HG02642 (cell line): ENCODE data around the gene PCED1A.
A peak's percentile ranks its signal among the peaks of the same experiment; 100 is the strongest.

Experiments
- ATAC-seq: cut with Tn5 transposase; IDR thresholded peaks from one replicate; pipeline ENCODE4 v1.9.1; 2021; ENCODE audit warnings: mild to moderate bottlenecking; ENCODE audit not compliant: unreplicated experiment, poor library complexity

The PCED1A gene

DNA sequence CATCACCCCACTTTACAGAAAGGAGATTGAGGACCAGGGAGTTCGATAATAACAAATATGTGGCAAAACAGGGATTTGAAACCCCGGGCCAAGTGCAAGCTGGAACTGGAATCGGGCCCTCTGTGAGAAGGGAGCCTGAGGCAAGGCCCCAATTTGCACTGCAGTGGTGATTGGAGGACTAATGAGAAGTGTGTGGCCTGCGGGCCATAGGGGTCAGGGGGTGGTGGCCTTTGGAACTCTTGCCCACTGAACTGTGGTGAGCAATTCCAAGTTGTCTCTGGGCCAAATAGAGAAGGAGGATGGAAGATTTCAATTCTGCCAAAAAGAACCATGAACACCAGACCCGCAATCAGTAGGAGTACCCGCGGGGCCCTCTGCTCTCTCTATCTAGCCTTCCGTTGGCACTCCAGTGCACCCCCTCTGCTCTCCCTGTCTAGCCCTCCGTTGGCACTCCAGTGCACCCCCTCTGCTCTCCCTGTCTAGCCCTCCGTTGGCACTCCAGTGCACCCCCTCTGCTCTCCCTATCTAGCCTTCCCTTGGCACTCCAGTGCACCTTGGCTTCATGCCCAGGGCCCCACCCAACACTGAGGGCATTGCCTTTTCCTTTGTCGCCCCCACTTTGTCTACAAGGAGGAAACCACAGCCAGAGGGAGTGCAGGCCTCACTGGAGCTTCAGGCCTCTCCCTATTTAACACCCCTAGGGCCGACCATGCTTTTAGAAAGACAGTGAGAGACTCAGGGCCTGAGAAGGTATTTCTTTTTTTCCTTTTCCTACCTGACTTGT is 26.8 kb upstream of the PCED1A start:
- no peak for ATAC-seq

DNA sequence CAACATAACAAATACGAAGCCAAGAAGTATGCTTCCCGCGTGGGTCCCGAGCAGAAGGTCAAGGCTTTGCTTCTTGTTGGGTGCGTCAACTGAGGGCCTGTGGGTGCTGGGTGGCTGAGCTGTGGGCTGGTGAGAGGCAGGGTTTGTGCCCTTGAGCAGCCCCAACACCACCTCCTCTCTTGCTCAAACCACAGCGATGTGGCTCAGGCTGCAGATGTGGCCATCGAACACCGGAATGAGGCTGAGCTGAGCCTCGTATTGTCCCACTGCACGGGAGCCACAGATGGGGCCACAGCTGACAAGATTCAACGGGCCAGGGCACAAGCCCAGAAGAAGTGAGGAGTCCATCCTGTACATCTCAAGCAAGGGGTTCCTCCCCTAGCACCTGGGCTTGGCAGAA is 25.8 kb upstream of the PCED1A start:
- no peak for ATAC-seq

DNA sequence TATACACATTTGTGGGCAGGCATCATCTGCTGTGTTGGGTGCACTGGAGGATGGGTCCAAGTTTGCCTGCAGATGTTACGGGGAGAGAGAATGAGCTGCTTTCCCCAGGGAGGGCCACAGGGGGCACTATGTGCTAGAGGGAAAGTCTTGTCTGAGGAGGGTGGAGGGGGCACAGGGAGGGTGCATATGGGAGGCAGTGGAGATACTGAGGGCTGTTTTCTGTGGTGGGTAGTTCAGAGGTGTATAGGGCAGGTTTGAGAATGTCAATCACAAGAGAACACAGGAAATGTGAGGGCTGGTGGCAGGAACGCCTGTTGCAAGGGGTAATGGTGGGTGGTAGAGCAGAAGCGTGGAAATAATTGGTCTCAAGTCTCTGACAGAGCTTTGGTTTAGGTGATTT is 25.2 kb upstream of the PCED1A start:
- no peak for ATAC-seq

DNA sequence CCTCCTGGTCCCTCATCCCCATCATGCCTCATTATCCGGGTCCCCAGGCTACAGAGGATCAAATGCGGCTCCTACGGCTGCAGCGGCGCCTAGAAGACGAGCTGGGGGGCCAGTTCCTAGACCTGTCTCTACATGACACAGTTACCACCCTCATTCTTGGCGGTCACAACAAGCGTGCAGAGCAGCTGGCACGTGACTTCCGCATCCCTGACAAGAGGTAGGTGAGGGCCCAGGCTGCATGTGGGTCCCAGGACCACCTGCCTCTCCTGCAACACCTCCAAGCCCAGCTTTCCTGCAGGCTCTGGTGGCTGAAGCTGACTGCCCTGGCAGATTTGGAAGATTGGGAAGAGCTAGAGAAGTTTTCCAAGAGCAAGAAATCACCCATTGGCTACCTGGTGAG is 24.6 kb upstream of the PCED1A start:
- ATAC-seq, result no peak

DNA sequence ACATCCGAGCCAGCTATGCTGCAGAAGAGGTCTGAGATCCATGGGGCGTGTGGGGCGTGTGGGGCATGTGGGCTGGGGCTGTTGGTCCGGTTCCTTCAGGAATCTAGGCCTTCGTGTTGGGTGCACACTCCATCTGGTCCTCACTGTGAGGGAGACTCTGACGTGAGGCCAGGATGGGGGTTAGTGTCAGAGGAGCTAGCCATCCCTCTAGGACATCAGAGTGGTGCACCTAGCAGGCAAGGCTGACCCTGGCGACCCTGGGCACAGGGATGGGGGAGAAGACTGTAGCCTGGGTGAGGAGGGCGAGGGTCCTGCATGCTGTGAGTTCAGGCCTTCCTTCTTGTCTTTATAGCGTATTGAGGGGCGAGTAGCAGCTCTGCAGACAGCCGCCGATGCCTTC is 24.2 kb upstream of the PCED1A start:
- no peak for ATAC-seq

DNA sequence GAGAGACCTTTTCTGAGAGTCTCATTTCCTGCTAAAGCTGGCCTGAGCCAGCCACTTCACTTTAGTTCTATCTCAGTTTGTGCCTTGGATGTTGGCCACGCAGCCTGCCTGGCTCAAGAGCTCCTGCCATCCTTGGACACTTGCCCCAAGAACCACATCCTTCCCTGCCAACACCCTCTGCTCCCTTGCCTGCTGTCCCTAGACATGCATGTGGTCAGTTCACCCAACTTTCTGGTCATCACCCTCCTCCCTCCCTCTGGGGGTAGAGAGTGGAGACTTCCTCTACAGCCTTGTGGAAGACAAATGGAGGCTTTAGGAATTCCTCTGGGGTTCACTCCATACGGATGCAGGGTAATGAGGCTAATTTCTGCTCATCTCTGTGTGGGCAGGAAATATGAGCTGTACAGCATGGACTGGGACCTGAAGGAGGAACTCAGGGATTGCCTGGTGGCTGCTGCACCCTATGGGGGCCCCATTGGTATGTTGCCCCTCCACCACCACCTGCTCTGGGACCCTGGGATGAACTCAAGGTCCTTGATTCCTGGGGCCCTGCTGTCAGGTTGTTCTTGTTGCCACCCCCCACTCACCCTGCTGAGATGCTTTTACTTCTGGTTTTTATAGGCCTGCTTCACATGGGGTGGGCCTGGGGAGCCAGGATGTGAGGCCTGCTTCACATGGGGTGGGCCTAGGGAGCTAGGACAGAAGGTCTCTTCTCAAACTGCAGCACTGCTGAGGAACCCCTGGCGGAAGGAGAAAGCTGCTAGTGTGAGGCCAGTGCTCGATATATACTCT is 19.1 kb upstream of the PCED1A start:
- no peak for ATAC-seq

DNA sequence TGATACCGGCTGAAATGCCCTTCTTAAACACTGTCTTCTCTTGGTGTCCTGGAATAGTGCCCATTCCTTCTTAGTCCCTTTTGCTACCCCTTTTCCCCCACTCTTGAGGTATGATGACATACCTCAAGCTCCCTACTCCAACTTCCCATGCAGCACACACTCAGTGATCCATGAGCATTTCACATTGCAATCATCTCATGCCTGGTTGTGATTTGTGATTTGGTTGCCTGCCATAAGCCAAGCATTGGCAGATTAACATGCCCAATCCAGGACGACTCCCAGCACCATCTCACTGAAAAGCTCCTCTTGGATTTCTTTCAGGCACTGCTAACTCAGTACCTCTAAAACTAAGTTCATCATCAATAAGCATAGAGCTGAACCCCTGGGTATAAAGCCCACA is 18.1 kb upstream of the PCED1A start:
- no peak for ATAC-seq

DNA sequence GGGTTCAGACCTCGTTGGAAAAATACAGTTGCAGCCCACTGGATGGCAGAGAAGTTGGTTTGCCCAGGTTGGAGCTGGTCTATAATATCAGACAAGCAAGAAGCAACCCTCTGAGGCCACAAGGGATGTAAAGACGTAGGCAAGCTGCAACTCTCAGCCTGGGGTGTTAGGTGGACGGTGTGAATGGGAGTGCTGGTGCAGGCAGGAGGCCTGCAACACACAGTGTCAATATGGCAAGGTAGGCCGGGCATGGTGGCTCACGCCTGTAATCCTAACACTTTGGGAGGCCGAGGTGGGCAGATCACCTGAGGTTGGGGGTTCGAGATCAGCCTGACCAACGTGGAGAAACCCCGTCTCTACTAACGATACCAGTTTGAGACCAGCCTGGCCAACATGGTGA is 10.6 kb upstream of the PCED1A start:
- ATAC-seq, result no peak

DNA sequence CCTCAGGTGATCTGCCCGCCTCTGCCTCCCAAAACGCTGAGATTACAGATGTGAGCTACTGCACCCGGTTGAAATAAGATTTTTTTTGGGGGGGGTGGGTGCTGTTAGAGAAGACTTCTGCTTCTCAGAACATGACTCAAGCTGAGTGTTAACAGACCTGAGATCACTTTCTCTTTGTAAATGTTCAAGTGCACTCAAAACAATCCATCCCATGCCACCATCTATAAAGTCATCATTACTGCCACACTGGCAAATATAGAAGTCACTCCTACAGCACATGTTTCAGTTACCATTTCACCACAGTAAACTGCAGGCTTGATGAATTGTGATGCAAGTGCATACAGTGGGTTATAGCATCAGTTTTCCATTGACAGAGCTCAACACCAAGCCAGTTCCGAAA is 9.1 kb upstream of the PCED1A start:
- ATAC-seq, result no peak

DNA sequence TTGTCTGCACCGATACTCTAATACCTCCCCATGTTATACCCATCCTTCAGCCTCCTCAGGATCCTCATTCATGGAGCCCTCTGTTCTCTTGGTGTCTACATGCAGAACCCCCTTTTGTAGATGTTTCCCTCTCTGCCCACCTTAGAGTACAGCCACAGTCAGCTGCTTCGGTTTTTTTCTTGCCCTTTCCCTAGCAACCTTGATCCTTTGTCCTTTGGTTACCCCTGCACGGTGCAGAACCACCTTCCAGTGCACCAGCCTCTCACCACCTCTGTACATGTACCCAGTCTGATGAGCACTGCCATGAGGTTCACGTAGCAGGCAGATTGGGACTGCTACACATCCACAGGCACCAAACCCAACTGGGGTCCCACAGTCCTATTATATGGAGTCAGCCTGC is 7.3 kb upstream of the PCED1A start:
- no peak for ATAC-seq

DNA sequence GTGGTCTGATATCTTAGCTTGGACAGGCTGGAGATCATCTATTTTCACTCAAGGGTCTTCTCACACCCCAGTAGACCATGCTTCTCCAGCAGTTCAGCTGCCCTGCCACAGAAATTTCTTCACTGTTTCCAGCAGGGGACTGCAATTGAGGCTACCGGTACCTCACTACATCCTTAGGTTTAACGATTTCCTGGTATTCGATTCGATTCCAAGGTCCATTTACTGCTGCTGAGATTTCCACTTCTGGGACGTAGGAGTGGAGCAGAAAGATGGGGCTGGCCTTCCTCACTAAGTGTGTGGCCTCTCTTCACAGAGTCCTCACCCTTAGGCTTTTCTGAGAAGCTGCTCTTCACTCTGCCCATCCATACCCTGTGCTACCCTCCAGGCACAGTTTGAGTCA is 6.2 kb upstream of the PCED1A start:
- no peak for ATAC-seq

DNA sequence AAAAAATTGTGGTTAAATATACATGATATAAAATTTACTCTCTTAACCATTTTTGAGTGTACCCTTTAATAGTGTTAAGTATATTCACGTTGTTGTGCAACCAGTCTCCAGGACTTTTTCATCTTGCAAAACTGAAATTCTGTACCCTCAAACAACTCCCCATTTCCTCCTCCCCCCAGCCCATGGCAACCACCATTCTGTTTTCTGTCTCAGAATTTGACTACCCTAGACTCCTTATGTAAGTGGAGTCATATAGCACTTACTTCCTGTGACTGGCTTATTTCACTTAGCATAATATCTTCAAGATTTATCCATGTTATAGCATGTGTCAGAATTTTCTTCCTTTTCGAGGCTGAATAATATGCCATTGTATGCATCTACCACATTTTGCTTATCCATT is 5.2 kb upstream of the PCED1A start:
- ATAC-seq, result no peak

DNA sequence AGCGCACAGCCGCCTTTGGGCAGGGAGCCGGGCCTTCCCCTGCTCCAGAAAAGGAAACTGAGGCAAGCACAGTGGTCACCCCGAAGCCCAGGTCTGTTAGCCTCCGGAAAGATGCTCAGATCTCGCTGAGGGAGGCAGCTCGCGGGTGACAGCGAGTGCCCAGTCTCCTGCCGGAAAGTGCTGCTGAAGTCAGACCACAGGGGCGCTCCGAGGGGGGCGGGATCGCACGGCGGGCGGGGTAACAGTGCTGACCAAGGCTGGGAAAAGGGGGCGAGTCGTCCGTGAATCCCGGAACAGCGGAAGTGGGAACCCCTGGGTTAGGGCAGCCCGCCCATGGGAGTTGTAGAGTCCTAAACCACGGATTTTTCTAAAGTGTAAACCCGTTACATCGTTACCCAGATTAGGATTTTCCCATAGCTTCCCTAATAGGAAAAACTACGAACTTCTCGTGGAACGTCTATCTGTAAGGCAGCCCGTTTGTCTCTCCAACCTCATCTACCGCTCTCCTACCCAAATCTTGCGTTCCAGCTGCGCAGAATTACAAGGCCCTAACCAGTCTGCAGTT is 594 bp upstream of the PCED1A start:
- ATAC-seq, result peak; percentile 39

DNA sequence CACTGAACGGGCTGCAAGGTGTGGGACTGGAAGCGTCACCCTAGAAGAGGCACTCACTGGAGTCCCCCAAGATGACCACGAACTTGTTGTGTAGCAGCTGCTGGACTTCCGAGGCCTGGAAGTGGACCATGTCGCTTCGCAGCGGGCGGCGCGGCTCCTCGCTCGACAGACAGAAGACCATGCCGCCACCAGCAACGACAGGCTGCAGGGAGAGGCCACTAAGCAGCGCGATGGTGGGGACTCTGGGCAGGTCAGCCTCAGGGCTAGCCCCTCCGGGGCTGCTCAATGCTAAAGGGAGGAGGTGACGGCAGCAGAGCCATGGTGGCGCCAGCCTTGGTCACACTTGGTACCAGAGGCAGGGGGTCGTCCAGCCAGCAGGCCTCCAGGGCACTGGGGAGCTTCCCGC is 720 bp downstream of the PCED1A start:
- no peak for ATAC-seq

DNA sequence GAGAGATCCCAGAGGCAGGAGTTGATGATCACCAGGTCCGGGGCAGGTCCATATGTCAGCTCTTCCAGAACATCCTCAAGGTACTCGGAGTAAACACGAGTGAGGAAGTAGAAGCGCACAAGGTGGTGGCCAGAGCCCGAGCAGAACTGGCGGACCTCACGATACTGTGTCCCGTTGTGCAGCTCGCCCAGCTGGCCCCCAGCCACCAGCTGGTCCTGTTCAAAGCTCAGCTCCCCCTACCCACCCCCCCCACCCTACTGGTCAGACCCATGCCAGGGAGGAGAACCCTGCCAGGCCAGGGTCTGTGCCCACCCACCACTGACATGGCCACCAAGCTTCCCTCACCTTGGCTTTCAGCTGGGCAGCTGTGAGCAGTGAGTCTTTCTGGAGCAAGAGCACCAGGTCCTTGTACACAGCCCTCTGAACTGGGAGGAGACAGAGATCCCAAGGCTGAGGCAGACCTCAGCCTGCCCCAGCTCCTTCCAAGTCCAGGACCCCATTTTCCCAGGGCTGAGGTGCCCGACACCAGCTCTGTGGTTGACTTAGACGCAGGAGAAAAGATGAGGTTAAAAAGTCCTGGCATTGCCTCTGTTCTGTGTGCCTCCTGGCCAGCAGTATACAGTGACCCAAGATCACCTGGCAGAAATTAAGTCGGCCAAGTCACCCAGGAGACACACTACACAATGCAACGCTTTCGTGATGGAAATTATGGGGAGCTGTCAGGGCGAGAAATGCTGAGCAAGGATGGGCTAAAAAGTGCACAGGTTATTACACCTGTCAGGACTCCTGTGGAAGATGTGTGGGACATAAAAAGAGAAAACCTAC is 1.4 kb downstream of the PCED1A start:
- ATAC-seq, result no peak

DNA sequence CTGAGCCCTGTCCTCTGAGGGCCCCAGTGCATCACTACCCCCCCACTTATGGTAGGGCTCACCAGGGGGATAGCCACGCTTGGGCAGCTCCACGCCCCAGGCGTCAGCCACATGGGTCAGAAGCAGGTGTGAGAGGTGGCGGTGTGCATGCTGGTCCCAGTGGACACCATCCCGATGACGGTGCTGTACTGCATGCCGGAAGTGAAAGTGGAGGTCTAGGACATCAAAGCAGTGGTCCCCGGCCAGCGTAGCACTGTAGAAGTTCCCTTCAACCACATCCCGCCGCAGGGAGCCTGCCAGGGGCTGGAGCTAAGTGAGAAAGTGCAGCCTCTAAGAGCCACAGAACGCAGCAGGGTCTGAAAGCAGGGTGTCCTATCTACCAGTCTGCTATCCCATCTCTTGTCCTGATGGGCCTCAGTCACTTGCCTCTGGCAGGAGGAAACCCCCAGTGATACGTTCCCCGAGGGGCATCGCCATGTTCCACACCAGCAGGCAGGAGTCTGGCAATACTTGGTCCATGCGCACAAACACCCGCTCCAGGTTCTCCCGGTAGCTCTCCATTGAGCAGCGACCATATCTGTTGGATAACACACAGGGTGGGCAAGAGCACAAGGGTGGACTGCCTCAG is 2.2 kb downstream of the PCED1A start:
- no peak for ATAC-seq

DNA sequence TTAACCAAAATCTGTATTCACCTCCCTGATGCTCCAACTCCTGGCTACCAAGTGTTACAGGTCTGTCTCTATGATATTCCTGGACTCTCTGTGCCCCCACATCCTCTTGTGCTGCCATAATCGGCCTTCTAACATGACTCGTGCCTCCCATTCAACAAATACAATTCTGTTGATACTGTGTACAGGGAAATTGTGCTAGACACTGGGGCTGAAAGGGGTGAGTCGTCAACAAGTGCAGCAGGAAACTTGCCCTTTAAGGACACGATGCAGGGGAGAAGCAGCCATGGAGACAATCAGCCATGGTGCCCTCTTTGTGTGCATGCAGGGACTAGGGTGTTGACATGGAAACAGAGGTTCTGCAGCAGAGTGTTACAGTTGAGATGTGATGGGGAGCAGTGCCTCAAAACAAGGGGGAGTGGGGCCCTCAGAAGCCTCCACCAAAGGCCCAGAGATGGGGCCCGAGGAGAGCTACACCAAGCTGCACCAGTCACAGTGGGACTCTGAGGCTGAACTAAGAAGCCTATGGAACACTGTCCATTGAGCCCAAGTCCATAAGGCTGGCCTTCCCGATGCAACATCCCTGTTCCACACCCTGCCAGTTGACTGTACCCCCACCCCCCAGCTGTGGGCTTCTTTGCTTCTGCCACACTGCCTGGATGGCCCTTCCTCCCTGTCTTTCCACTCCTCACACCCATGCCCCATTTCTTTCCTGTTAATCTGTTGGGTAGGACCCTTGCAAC is 3.1 kb downstream of the PCED1A start:
- no peak for ATAC-seq

DNA sequence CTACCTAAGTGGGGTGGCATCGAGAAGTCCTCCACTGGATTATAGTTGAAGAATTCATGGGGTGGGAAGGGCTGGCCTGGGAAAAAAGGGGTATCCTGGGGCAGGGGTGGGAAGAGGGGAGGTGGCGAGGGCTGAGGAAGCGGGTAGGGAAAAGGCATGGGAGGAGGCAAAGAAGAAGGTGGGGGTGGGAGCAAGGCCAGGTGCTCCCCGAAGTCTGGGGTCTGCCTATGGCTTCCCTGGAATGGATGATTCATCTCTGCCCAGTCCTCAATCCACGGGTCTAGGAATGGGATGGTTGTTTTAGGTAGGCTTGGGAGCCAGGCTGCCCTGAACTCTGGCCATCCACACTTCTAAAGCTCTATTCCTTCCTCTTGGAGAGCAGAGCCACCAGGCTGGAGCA is 4.4 kb downstream of the PCED1A start:
- no peak for ATAC-seq

DNA sequence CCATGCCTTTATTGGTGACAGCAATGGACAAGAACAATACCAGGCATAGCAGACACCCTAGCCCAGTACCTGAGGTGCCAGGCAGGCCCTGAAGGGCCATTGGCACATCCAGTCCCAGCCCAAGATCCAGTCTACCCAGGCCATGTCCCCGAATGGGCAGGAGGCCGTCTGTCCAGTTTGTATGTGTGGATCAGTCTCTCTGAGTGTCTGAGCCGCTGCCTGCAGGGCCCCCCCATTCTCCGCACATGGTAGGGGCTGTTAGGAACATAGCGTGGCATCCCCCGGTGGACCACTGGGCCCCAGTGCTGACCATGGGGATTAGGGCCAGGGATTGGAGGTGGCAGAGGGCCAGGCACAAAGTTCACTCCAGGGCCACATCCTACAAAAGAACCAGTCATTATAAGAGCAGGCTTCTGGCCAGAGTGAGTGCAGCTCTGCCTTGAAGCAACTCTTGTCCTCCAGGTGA is 5.1 kb downstream of the PCED1A start:
- ATAC-seq, result no peak
